HTR-8/SVneo (cell line): Measurements from ENCODE around the gene CLIC1.

ENCODE experiments used
- DNase-seq: peaks from one replicate; pipeline ENCODE4 v3.0.0; 2011; ENCODE audit warnings: low spot score, mixed read lengths; ENCODE audit not compliant: insufficient read length
- FAIRE-seq: peaks from 2 replicates; lab custom pipeline; 2011; peaks lifted over from hg19 to GRCh38; lab: Jason Lieb, UNC

CLIC1 gene

GRCh38 chr6:31683591-31683990 lies 52.7 kb downstream of the CLIC1 start:
- DNase-seq, result no peak
- no peak for FAIRE-seq

- FAIRE-seq (no peak), DNase-seq (no peak)
Measured at GRCh38 chr6:31681135-31681671, 55.1 kb downstream of the CLIC1 start.
